PC-9 (cell line): Measurements from ENCODE around the gene OTUD4. TPM values are rescaled to one million over a fixed set of nuclear protein-coding genes. Genes with fewer than 3 reads are reported as not detected.

Experiments used
- BruUV-seq: library from RNA; stranded (reverse); fragments of 400-500 nt; replicated peaks from 2 replicates; lab custom pipeline; 2021; lab: Mats Ljungman, UMichigan
- CTCF ChIA-PET: fragments of 300-600 bp; sonication (Branson Sonifier 250); formaldehyde crosslinking; loops from one replicate; lab custom pipeline; 2022; ENCODE audit warnings: antibody characterized with exemption; lab: Charles Lee
- POLR2A ChIA-PET: fragments of 300-600 bp; sonication (Branson Sonifier 250); formaldehyde crosslinking; loops from one replicate; lab custom pipeline; 2022; ENCODE audit warnings: antibody characterized with exemption; ENCODE audit not compliant: unreplicated experiment; lab: Charles Lee
- DNase-seq, 2 experiments: peaks; one replicate each; pipeline versions ENCODE4 v3.0.0 to v3.0.0-alpha.2; 2015 to 2022; ENCODE audit warnings: mixed read lengths in 1 of 2
- H2AFZ ChIP-seq: fragments of 200-600 bp; sonication (generic); 2 replicates; pipeline ENCODE4 v1.8.1; 2017; ENCODE audit warnings: antibody characterized with exemption
- H3F3A ChIP-seq: fragments of 200-600 bp; sonication (generic); 2 replicates; pipeline ENCODE4 v1.8.1; 2017; ENCODE audit warnings: antibody characterized with exemption, mild to moderate bottlenecking, low read depth; ENCODE audit not compliant: insufficient read depth
- H3K27ac ChIP-seq: fragments of 200-600 bp; sonication (generic); 2 replicates; pipeline ENCODE4 v1.6.1; 2016; ENCODE audit warnings: mixed run types
- H3K27me3 ChIP-seq: fragments of 200-600 bp; sonication (generic); 2 replicates; pipeline ENCODE4 v1.6.1; 2016; ENCODE audit warnings: low read depth, mixed run types; ENCODE audit not compliant: insufficient read depth
- H3K36me3 ChIP-seq: fragments of 200-600 bp; sonication (generic); 2 replicates; pipeline ENCODE4 v1.6.1; 2016; ENCODE audit warnings: low read depth, mixed run types
- H3K4me1 ChIP-seq: fragments of 200-600 bp; sonication (generic); replicated peaks from 2 replicates; pipeline ENCODE4 v1.6.1; 2016; ENCODE audit warnings: mixed run types; ENCODE audit not compliant: insufficient read depth
- H3K4me2 ChIP-seq: fragments of 200-600 bp; sonication (generic); 2 replicates; pipeline ENCODE4 v1.6.1; 2017; ENCODE audit warnings: mixed run types
- H3K4me3 ChIP-seq: fragments of 200-600 bp; sonication (generic); 2 replicates; pipeline ENCODE4 v1.6.1; 2016; ENCODE audit warnings: mixed run types
- H3K79me2 ChIP-seq: fragments of 200-600 bp; sonication (generic); 2 replicates; pipeline ENCODE4 v1.6.1; 2017; ENCODE audit warnings: low read depth, mixed run types
- H3K9me2 ChIP-seq: fragments of 200-600 bp; sonication (generic); 2 replicates; pipeline ENCODE4 v1.8.1; 2017; ENCODE audit warnings: mild to moderate bottlenecking; ENCODE audit not compliant: insufficient read depth
- H3K9me3 ChIP-seq: fragments of 200-600 bp; sonication (generic); 2 replicates; pipeline ENCODE4 v1.8.1; 2016; ENCODE audit warnings: low read depth; ENCODE audit not compliant: insufficient read depth
- H4K20me1 ChIP-seq: fragments of 200-600 bp; sonication (generic); 2 replicates; pipeline ENCODE4 v1.8.1; 2017; ENCODE audit not compliant: insufficient read depth
- CTCF ChIP-seq: fragments of 200-600 bp; sonication (generic); conservative IDR thresholded peaks from 2 replicates; pipeline ENCODE4 v1.6.1; 2017; ENCODE audit warnings: mixed run types, antibody characterized with exemption, mild to moderate bottlenecking, moderate library complexity
- EZH2 ChIP-seq: fragments of 200-600 bp; sonication (generic); IDR thresholded peaks from 2 replicates; pipeline ENCODE4 v1.8.0; 2017; ENCODE audit warnings: antibody characterized with exemption, low read depth
- intact Hi-C: fragments of 100-400 bp; cut with micrococcal nuclease; formaldehyde crosslinking; loops from one replicate; pipeline ENCODE4 v1.10.0; 2022; ENCODE audit not compliant: unreplicated experiment
- total RNA-seq: library from RNA; stranded (reverse); gene quantifications from 2 replicates; pipeline ENCODE4 v1.2.3, GENCODE V29; 2021

Gene OTUD4
- total RNA-seq, 1 experiment from 2014 or later: 43.5 TPM

- POLR2A ChIA-PET: no interaction called here
- Histone ChIP-seq H3K4me2 (no peak overlapping the region), H3K27ac (no peak overlapping the region), H3K9me3 (no peaks in the 10 kb centered on the region), H3K27me3 (no peaks in the 10 kb centered on the region), H4K20me1 (no peaks in the 10 kb centered on the region; the same call in none of the 2 replicates), H3K4me3 (no peak overlapping the region), H3K79me2 (peaks cover 5% of the 10 kb centered on the region; the same call in 1 of the 2 replicates), H3K4me1 (no peaks in the 10 kb centered on the region), H3F3A (no peaks in the 10 kb centered on the region), H2AFZ (no peak overlapping the region), H3K36me3 (peaks cover 27% of the 10 kb centered on the region), H3K9me2 (no peaks in the 10 kb centered on the region)
- BruUV-seq: no TSS peak
- TF ChIP-seq CTCF (0 out of 2 replicates have a peak, but pooled peaks have one; percentile 31), EZH2 (no peak)
- CTCF ChIA-PET: no interaction called here
- DNase-seq: no peak
- intact Hi-C loops: loop anchor here (1.0 to 10.0 kb wide), 5 partner anchors 50 to 462 kb away; no protein-coding TSS in a partner anchor
Observed at GRCh38 chr4:145154573-145154972, 25.8 kb downstream of the OTUD4 start.

- Histone ChIP-seq H2AFZ (no peak overlapping the region), H3K4me3 (no peak overlapping the region), H3K36me3 (peaks cover 27% of the 10 kb centered on the region), H3K79me2 (peaks cover 5% of the 10 kb centered on the region; the same call in 1 of the 2 replicates), H4K20me1 (no peaks in the 10 kb centered on the region; the same call in none of the 2 replicates), H3K27me3 (no peaks in the 10 kb centered on the region), H3F3A (no peaks in the 10 kb centered on the region), H3K27ac (no peak overlapping the region), H3K9me3 (no peaks in the 10 kb centered on the region), H3K4me1 (no peaks in the 10 kb centered on the region), H3K4me2 (no peak overlapping the region), H3K9me2 (no peaks in the 10 kb centered on the region)
- TF ChIP-seq CTCF (no peak), EZH2 (no peak)
- intact Hi-C loops: loop anchor here (1.0 to 10.0 kb wide), 5 partner anchors 49 to 463 kb away; no protein-coding TSS in a partner anchor
- POLR2A ChIA-PET: no interaction called here
- no TSS peak for BruUV-seq
- CTCF ChIA-PET: no interaction called here
- DNase-seq: no peak
Observed at GRCh38 chr4:145153904-145154298, 26.5 kb downstream of the OTUD4 start.

- no TSS peak for BruUV-seq
- H3K36me3 ChIP-seq: peaks cover 27% of the 10 kb centered on the region
- CTCF ChIA-PET: no interaction called here
- H3K4me2 ChIP-seq: no peak overlapping the region
- DNase-seq: no peak
- no peaks in the 10 kb centered on the region; the same call in none of the 2 replicates for H4K20me1 ChIP-seq
- TF ChIP-seq EZH2: no peak
- TF ChIP-seq CTCF: no peak
- POLR2A ChIA-PET: no interaction called here
- no peak overlapping the region for H3K27ac ChIP-seq
- H3K27me3 ChIP-seq: no peaks in the 10 kb centered on the region
- no peaks in the 10 kb centered on the region for H3K9me2 ChIP-seq
- intact Hi-C loops: loop anchor here (10.0 kb wide), 2 partner anchors 49 to 61 kb away; no protein-coding TSS in a partner anchor
- no peak overlapping the region for H3K4me3 ChIP-seq
- H3F3A ChIP-seq: no peaks in the 10 kb centered on the region
- H2AFZ ChIP-seq: no peak overlapping the region
- H3K79me2 ChIP-seq: no peaks in the 10 kb centered on the region
- no peaks in the 10 kb centered on the region for H3K4me1 ChIP-seq
- no peaks in the 10 kb centered on the region for H3K9me3 ChIP-seq
Observed at GRCh38 chr4:145153181-145153903, 27.0 kb downstream of the OTUD4 start.
